ENCODE data around the gene STAG3.
A peak's percentile ranks its signal among the peaks of the same experiment; 100 is the strongest.
"Not testable (repeated sequence)": the region's sequence is repeated elsewhere in the genome, so short reads cannot be mapped to it uniquely, and the experiment has no call there.

The STAG3 gene

DNA sequence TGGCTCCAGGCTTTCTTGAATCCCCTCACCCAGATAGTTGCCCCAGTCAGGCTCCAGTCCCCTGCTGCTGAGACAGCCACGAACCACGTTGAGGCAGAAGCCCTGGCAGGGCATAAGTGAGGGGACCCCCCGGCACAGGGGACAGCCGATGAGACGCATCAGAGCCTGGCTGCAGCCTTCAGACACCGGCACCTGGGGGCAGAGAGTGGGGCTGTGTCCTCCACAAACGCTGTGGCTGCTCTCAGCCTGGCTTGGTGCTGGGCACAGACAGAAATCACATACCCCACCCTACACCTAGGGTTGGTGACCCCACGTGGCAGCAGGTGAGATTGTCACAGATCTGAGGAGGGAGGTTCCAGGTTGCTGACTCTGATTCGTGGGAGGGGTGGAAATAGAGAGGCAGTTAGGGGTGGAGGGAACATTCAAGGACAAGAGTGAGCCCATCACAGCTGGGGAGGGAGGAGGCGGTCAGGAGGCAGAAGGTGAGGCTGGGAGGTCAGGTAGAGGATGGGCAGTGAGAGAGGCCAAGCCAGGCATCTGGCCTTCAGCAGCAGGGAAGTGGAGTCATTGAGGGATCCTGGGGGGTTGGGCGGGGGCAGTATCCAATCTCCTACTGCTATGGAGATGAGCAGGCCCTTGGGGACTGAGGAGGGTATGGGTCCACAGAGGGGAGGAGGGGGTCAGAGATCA lies 3.8 kb upstream of the STAG3 start:
- DNase-seq: no peak

- no peak for DNase-seq
These were observed 3.1 kb upstream of the STAG3 start for GRCh38 chr7:100174582-100174981.

DNA sequence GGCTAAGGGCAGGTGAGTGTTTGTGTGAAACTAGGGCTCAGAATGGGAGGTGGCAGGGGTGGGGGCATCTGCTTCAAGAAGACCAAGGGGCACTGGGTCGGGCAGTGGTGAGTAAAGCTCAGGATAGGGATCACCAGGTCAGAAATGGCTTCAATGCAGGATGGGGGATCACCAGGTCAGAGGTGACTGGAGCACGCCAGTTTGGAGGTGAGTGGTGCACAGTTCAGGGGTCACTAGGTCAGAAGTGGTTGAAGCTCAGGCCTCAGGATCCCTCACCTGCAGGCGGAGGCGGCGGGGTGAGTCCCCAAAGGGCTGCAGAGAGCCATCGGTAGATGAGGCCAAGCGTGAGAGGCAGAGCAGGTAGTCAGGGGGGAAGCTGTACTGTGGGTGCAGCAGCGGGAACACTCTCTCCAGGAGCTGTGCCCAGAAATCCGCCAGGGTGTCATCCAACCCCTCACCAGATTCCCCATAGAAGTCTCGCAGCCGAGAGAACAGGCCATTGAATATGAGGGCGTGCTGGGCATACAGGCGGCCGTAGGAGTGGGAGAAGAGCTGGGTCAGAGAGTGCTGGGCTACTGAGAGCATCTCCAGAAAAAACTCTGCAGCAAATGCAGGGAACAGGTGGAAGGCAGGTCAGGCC lies 2.3 kb upstream of the STAG3 start:
- DNase-seq: no peak

DNA sequence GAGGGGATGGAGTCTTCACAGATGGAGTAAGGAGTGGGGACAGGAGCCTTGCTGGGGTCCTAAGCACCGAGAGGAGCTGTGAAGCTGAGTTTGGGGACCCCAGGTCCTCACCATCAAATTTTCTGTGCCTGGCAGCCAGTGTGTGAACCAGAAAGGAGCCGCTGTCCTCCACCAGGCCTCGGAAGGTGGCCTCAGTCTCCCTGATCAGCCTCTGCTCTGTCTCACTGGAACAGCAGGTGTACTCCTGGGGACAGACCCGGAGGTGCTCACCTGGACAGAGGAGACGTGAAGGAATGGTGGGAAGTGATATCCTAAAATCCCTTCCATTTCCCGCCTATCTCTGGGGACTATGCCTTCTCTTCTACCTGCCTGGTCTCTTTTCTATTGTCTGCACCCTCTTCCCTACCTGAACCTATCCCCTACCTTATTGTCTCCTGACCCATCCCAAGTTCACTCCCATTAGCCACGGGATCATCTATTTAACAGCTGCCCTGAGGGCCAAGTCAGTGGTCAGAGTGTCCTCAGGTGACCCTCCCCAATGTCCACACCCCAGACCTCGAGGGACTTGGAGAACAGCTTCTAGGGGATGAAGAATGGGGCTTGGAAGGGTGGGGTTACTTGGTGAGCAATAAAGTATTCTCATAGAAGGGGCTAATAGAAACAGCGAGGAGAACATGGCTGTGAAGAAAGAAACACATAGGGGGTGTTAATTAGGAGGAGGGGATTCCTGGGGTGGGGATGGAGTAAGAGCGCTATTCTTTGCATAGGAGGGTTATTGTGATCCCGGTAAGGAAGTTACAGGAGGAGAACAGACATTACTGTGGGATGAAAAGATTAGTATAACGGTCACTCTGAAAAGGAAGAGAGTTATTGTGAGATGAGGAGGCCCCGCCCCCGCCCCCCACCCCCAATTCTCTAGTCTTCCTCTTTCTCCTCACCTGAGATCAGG lies 1.3 kb upstream of the STAG3 start:
- no peak for DNase-seq

DNA sequence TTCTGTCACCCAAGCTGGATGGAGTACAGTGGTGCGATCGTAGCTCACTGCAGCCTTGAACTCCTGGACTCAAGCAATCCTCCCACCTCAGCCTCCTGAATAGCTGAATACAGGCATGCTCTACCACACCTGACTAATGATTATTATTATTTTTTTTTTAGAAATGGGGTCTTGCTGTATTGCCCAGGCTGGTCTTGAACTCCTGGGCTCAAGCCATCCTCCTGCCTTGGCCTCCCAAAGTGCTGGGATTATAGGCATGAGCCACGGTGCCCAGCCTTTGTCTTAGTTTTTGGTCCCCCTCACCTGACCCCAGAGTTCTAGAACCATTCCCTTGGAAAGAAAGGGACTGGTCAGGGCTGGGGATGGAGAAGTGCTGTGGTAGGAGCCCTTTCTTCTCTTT lies 2.4 kb downstream of the STAG3 start:
- not testable (repeated sequence) for DNase-seq

DNA sequence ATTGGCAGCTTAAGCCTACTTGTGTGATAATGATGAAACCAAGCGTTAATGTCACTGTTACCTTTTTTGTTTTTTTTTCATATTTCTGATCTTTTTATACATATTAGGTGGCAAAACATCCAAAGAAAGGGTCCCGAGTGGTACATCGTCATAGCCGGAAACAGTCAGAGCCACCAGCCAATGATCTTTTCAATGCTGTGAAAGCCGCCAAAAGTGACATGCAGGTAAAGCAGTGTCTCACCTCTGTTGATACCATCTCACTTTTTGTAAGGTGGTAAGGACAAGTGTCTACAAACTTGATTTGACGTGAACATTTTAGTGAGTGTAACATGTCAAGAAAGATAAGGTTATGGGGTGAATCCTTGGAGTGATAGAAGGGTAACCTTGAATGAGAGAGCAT lies 4.9 kb downstream of the STAG3 start:
- DNase-seq: not testable (repeated sequence)

- not testable (repeated sequence) for DNase-seq
These were observed 5.4 kb downstream of the STAG3 start for GRCh38 chr7:100183090-100183489.

GRCh38 chr7:100185726-100186125 lies 8.0 kb downstream of the STAG3 start:
- DNase-seq: no peak

DNA sequence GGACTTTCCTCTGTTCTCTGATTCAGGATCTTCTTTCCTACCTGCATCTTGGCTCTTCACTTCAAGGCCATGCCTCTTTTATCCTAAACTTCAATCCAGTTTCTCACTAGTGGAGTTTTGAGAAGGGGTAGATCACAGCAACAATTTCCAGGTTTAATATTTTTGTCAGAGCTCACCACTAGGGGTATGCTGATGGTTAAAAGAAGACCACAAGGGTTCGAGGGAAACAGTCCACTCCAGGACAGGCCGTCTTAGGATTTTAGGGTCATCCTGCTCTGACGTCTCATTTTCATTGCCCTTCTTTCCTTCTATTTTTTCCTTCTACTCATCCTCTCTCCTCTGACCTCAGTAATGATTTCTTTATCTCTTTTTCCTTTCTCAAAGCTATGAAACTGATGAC lies 11.3 kb downstream of the STAG3 start:
- DNase-seq: no peak

- peak; percentile 62 for DNase-seq
These were observed 12.5 kb downstream of the STAG3 start for GRCh38 chr7:100190048-100190711.

DNA sequence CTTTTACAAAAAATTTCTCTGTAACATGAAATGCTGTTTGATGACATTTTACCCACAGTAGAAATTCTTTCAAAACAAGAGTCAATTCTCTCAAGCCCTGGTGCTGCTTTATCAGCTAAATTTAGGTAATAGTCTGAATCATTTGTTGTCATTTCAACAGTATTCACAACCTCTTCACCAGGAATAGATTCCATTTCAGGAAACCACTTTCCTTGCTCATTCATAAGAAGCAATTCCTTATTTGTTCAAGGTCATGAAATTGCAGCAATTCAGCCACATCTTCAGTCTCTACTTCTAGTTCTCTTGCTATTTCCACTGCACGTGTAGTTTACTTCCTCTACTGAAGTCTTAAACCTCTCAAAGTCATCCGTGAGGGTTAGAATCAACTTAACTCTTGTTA lies 14.1 kb downstream of the STAG3 start:
- DNase-seq: peak; percentile 77

- DNase-seq: not testable (repeated sequence)
These were observed 14.7 kb downstream of the STAG3 start for GRCh38 chr7:100192281-100192862.

GRCh38 chr7:100192969-100193368 lies 15.3 kb downstream of the STAG3 start:
- DNase-seq: no peak

DNA sequence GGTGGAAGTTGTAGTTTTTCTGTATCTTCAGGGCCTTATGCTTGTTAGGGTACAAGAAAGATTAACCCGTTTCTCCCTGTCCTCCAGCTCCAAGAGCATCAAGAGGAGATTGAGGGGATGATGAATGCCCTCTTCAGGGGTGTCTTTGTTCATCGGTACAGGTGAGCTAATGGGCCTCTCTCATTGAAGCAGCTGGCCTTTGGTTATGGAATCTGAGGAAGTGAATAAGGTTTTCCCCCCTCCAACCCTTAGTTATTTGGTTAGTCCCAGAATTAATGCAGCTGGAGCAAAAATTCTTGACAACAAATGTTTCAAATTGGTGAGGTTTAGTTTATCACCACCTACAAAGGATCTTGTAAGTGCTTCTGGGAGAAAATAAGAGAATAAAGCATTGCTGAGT lies 17.5 kb downstream of the STAG3 start:
- no peak for DNase-seq

DNA sequence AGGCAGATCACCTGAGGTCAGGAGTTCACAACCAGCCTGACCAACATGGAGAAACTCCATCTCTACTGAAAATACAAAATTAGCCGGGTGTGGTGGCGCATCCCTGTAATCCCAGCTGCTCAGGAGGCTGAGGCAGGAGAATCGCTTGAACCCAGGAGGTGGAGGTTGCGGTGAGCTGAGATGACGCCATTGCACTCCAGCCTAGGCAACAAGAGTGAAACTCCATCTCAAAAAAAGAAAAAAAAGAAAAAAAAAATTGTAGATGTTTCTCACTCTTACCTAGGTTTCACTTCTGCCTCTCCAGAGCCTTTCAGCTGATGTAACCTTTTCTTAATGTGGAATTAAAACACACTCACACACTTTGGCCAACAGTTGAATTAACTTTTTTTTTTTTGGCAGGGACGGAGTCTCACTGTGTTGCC lies 18.2 kb downstream of the STAG3 start:
- peak; percentile 23 for DNase-seq

- DNase-seq: no peak
These were observed 20.5 kb downstream of the STAG3 start for GRCh38 chr7:100198266-100198665.

- DNase-seq: no peak
These were observed 23.0 kb downstream of the STAG3 start for GRCh38 chr7:100200693-100201092.

DNA sequence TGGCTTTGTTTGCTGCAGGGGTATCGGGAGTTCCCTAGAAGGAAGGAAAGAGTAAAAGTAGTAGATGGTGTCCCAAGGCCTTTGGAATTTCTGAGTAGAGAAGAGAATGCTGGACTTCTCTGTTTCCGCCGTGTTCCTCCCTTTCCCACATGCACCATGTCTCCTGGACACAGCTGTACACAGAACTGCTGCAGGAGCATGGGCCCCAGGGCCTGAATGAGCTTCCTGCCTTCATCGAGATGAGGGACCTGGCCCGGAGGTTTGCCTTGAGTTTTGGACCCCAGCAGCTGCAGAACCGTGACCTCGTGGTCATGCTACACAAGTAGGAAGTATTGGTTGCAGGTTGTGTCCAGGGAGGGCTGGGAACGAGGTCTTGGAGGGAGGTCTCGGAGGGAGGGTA lies 26.7 kb downstream of the STAG3 start:
- no peak for DNase-seq

GRCh38 chr7:100208911-100209408 lies 31.2 kb downstream of the STAG3 start:
- DNase-seq: no peak

- DNase-seq: no peak
These were observed 31.8 kb downstream of the STAG3 start for GRCh38 chr7:100209493-100209892.

DNA sequence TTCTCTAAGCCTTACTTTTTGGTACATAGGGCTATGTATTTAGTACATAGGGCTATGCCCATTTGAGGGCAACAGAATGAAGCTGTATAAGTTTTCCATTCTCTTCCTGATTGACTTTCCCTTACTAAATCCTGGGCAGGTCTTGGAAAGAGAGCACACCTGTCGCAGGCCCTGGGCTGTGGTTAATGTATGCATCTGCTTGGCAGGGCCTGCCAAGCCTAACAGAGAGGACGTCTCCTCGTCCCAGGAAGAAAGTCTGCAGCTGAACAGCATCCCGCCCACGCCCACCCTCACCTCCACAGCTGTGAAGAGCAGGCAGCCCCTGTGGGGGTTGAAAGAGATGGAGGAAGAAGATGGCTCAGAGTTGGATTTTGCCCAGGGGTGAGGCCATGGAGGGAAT lies 33.1 kb downstream of the STAG3 start:
- DNase-seq: no peak

GRCh38 chr7:100211342-100211780 lies 33.6 kb downstream of the STAG3 start:
- DNase-seq: no peak
